SKM-1 (cell line): Measurements from ENCODE around the gene BCAP31.

ENCODE experiments used
- DNase-seq: peaks from one replicate; lab custom pipeline; 2025; ENCODE audit not compliant: unreplicated experiment; lab: John Stamatoyannopoulos, UW

The BCAP31 gene

DNA sequence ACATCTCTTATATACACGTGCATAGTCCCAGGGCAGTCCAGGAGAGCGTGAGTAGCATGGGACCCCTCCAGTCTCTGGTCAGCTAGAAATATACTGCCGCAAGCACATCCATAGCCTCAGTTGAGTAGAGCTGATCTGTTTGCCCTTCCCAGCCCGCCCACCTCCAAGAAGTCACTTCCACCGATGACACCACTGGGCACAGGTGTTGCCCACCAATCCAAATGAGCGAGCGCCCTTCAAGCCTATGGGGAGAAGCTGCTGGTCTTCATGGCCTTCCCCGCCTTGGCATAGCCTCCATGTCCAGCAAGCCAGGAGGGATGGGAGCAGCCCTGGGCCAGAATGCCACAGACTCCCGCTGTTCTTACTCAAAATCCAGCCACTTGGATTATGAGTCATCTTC is 67.0 kb downstream of the BCAP31 start:
- DNase-seq, result no peak

DNA sequence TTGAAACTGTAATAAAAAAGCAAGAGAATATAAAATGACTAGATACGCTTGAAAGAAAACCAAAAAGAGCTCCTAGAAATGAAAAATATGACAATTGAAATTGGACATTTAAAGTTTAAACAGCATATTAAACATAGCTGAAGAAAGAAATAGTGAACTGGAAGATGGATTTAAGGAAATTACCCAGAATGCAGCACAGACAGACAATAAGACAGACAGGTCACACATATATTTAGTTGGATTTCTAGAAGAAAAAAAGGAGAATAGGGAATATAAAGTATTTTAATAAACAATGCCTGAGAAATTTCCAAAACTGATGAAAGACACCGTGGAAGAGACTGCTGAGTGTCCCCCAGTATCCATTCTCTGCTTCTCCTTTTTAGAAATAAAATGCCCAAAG is 70.6 kb downstream of the BCAP31 start:
- no peak for DNase-seq

DNA sequence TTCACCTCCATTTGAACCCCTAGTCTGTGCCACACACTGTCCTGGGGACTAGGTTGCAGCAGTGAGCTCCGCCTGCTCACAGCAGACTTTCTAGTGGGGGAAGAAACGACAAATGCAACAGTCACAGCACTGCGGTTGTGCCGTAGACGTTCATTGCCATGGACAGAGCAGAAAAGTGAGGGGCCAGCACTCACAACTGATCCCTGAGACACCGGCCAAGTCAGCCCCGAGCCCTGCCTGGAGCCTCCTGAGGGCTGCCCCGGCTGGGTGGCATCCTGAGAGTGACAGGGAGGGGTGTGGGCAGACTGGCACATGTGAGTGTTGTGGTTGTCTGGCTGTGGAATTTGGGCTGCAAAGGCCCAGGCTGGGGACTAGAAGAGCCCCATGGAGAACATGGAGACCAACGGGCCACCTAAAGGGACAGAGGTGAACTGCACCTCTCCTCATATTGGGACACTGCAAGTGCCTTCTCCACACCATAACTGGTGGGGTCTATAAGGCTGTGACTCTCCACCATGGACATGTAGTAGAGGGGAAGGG is 72.6 kb downstream of the BCAP31 start:
- no peak for DNase-seq

- DNase-seq, result no peak
Observed at GRCh38 chrX:153650959-153651358, 73.2 kb downstream of the BCAP31 start.
